ENCODE results near the gene KANSL3. TPM values are rescaled to one million over a fixed set of nuclear protein-coding genes. Genes with fewer than 3 reads are reported as not detected.

Gene KANSL3
- total and polyA plus RNA-seq, 9 of the 15 experiments (the other 6 are each of a cell fraction or from before 2014, with no cell fraction given) = 11.3 to 43.7 (median 27.9) TPM

GRCh38 chr2:96564563-96564962, 73.5 kb downstream of the KANSL3 start (continued):
- no peak for TF ChIP-seq ZNF407 (IDR thresholded peaks at IDR 0.05; ENCODE audit: low read depth)
- TF ChIP-seq ZNF764 (CRISPR knock-in tag; IDR thresholded peaks at IDR 0.05; ENCODE audit: low read depth) = no peak
- no peak for TF ChIP-seq ETS2 (tag; IDR thresholded peaks at IDR 0.05; ENCODE audit: borderline replicate concordance, poor library complexity, severe bottlenecking)

All from K562 (cell line).